Skin epidermis (tissue), 12 donors: Measurements from ENCODE around the gene NPHP4.
"Not testable (repeated sequence)": the region's sequence is repeated elsewhere in the genome, so short reads cannot be mapped to it uniquely, and the experiment has no call there.

Experiments used
- H3K27ac ChIP-seq, 21 experiments: fragments of 200-600 bp; sonication (generic) in 11 of 21; one replicate each; pipeline ENCODE4 v1.5.0; 2020; ENCODE audit warnings: mild to moderate bottlenecking in 3 of 21, inconsistent platforms in 2 of 21, moderate library complexity in 2 of 21
- H3K4me3 ChIP-seq, 7 experiments: fragments of 200-600 bp; sonication (generic) in 2 of 7; one replicate each; pipeline ENCODE4 v1.5.0; 2020; ENCODE audit warnings: inconsistent platforms in 2 of 7, mild to moderate bottlenecking in 2 of 7, moderate library complexity in 1 of 7

NPHP4 gene

GRCh38 chr1:5941671-5942070, 50.6 kb downstream of the NPHP4 start:
- Histone ChIP-seq H3K4me3 (no peak overlapping the region), H3K27ac (no peak overlapping the region)

- H3K4me3 ChIP-seq, result no peak overlapping the region
- no peak overlapping the region for H3K27ac ChIP-seq
Observed at GRCh38 chr1:5940723-5941407, 51.4 kb downstream of the NPHP4 start.

GRCh38 chr1:5939271-5940170, 52.7 kb downstream of the NPHP4 start:
- Histone ChIP-seq H3K4me3 (no peak overlapping the region), H3K27ac (peak overlapping the region in 7 of 21 experiments; percentile 26 to 67 (median 59))

DNA sequence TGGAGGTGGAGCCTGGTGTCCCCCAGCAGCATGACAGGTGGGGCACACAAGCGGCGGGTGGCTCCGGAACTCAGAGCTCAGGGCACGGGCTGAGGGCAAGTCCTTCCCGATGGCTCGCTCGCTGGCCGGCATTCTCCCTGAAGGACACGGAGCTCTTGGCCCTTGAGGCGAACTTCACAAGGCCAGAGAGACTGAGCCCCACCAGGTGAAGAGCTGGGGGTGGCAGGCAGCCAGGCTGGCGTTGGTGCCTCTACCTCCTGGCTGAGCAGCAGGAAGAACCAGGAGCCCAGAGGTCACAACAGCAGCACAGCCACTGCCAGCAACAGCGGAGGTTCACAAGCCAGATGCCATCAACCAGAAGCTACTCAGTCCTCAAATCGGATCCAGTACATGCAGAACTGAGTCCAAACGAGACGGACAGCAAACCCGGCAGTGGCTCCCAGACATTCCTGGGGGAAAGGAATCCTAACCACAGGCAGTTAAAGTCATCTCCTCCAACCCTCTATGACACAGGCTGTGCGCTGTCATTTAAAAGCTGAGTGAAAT, 54.1 kb downstream of the NPHP4 start:
- Histone ChIP-seq H3K27ac (peak overlapping the region in 11 of 21 experiments; percentile 10 to 78 (median 49)), H3K4me3 (no peak overlapping the region)

- H3K4me3 ChIP-seq, result no peak overlapping the region
- H3K27ac ChIP-seq, result peak overlapping the region in 4 of 21 experiments; percentile 34 to 78 (median 58)
Observed at GRCh38 chr1:5937373-5937857, 54.8 kb downstream of the NPHP4 start.

DNA sequence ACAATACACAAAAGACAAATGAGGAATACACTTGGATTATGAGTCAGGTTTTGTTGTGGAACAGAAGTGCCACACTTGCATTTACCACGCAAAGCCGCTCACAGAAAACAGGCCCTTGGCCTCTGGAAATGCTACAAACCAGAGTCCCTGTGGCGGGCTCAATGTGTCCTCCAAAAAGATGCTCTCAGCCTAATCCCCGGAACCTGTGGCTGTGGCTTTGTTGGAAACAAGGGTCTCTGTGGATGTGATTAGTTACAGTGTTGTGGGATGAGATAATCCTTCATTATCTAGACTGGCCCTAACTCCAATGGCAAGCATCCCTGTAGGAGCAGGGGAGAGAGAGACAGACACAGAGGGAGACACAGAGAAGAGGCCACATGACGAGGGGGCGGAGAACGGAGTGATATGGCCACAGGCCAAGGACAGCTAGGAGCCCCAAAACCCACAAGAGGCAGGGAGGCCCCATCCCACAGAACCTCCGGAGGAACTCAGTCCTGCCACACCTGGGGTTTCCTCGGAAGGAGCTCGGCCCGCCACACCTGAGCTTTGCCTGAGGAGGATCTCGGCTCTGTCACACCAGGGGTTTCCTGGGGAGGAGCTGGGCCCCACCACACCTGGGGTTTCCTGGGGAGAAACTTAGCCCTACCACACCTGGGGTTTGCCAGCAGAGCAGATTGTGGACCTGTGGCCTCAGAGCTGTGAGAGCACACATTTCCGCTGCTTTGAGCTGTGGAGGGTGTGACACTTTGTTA, 55.4 kb downstream of the NPHP4 start:
- Histone ChIP-seq H3K4me3 (no peak overlapping the region), H3K27ac (peak overlapping the region in 1 of 21 experiments; percentile 0)

GRCh38 chr1:5936126-5936525, 56.1 kb downstream of the NPHP4 start:
- H3K4me3 ChIP-seq, result no peak overlapping the region
- H3K27ac ChIP-seq, result no peak overlapping the region

DNA sequence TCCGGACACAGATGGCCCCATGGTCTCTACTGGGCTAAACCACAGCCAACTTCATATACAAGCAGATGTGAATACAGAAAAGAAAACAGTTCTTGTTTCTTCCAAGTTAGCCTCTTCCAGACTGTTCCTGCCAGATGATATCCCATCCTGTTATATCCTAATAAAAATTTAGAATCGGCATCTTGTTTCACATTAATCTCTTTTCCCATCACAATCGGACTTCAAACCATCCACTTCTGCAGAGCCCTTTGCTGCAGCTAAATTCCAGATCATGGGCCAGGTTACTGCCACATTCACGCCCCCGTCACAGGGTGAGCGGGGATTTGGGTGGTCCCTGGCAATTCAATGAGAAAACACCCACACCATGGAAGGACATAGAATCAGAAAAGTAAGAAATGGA, 57.2 kb downstream of the NPHP4 start:
- H3K27ac ChIP-seq, result peak overlapping the region in 3 of 21 experiments; percentile 46 to 76 (median 65)
- no peak overlapping the region for H3K4me3 ChIP-seq

GRCh38 chr1:5934058-5934884, 58.0 kb downstream of the NPHP4 start:
- H3K4me3 ChIP-seq, result no peak overlapping the region
- peak overlapping the region in 7 of 21 experiments; percentile 32 to 76 (median 38) for H3K27ac ChIP-seq

DNA sequence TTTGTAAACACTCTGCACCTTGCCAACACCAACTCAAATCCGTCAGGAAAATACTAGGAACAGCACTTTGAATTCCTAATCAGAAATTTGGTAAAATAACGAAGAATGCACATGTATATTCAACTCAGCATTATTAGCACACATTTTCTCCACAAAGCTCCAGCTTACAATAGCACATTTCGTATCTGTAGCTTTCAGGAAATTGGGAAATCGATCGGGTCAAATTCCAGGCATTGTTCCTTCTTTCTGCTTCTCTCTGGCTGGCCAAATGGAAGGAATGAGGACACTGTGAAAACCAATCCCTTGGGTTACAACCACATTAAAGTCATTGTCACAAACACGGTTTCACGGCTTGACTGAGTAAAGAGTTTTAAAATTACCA, 58.6 kb downstream of the NPHP4 start:
- no peak overlapping the region for H3K4me3 ChIP-seq
- H3K27ac ChIP-seq, result peak overlapping the region in 4 of 21 experiments; percentile 38 to 76 (median 56)

GRCh38 chr1:5933050-5933449, 59.2 kb downstream of the NPHP4 start:
- peak overlapping the region in 1 of 21 experiments; percentile 35 for H3K27ac ChIP-seq
- no peak overlapping the region for H3K4me3 ChIP-seq

- Histone ChIP-seq H3K27ac (peak overlapping the region in 2 of 21 experiments; percentile 17 to 24), H3K4me3 (no peak overlapping the region)
Observed at GRCh38 chr1:5928714-5929400, 63.4 kb downstream of the NPHP4 start.

- Histone ChIP-seq H3K4me3 (no peak overlapping the region), H3K27ac (no peak overlapping the region)
Observed at GRCh38 chr1:5927506-5928370, 64.5 kb downstream of the NPHP4 start.

DNA sequence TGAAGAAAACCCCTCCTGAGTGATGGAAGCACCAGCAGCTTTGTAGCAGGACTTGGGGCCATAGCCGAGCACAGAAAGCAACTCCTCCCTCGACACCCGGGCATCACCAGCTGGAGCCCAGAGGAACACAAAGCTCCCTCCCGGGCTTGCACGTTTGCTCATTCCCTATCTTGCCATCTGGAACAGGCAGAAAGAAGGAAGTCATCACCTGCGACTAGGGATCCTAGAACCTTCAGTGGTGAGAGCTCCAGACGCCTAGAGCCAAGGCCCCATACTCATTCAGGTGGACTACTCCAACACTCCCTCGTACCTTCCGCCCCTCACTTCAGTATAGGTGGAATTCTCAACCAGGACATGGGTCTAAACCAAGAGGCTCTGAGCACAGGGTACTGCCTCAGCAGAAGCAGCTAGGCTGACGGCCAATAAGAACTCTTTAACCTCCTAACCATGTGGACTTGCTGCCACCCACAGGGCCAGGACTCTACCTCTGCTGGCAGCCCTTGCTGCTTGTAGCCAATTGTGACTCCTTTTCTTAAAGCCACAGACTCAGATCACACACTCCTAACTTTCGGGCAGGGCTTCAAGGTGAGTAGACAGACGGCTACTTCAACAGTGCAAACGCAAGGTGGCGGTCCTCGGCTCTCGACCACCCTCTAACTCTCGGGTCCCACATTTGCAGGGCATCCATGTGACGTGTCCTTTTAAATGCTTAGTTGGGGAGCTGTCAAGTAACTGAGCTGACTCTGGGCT, 65.4 kb downstream of the NPHP4 start:
- H3K4me3 ChIP-seq, result no peak overlapping the region

DNA sequence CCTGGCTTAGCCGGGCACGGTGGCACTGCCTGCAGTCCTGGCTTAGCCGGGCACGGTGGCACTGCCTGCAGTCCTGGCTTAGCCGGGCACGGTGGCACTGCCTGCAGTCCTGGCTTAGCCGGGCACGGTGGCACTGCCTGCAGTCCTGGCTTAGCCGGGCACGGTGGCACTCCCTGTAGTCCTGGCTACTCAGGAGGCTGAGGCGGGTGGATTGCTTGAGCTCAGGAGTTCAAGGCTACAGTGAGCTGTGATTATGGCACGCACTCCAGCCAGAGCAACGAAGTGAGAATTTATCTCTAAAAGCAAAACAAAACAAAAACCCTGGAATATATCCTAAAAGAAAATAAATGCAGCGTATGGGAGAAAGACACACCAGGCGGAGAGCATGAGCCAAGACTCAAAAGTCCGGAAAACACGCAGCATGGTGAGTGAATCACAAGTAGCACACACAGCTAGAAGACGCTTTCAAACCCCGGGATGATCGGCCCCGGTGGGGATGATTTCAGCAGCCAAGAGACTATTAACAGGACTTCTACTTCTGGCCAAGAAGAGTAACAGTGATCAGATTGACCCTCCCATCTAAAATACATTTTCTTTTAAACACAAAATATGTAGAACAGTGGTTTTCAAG, 69.4 kb downstream of the NPHP4 start:
- H3K27ac ChIP-seq, result peak overlapping the region in 7 of 21 experiments; percentile 2 to 61 (median 18)
- H3K4me3 ChIP-seq, result not testable (repeated sequence)

More for the DNA sequence above, 65.4 kb downstream of the NPHP4 start:
- H3K27ac ChIP-seq, result no peak overlapping the region

GRCh38 chr1:5921671-5922070, 70.6 kb downstream of the NPHP4 start:
- peak overlapping the region in 6 of 21 experiments; percentile 0 to 58 (median 21) for H3K27ac ChIP-seq
- no peak overlapping the region for H3K4me3 ChIP-seq
